A673 (cell line): ENCODE results near the gene ULBP3. TPM values are rescaled to one million over a fixed set of nuclear protein-coding genes. Genes with fewer than 3 reads are reported as not detected.

Experiments used
- BruUV-seq: library from RNA; stranded (reverse); fragments of 400-500 nt; replicated peaks from 2 replicates; lab custom pipeline; 2021; lab: Mats Ljungman, UMichigan
- CTCF ChIA-PET: fragments of 300-600 bp; sonication (Branson Sonifier 250); formaldehyde crosslinking; loops from one replicate; lab custom pipeline; 2022; ENCODE audit warnings: antibody characterized with exemption; lab: Charles Lee
- POLR2A ChIA-PET: fragments of 300-600 bp; sonication (Branson Sonifier 250); formaldehyde crosslinking; loops from one replicate; lab custom pipeline; 2022; ENCODE audit warnings: antibody characterized with exemption; ENCODE audit not compliant: low non-redundant PET; lab: Charles Lee
- DNase-seq: peaks from one replicate; pipeline ENCODE4 v3.0.0-alpha.2; 2015; ENCODE audit warnings: low spot score
- H3K27ac ChIP-seq: fragments of 200-600 bp; sonication (generic); 2 replicates; pipeline ENCODE4 v1.5.1; 2016; ENCODE audit warnings: mixed run types, low read depth, mild to moderate bottlenecking, mixed read lengths, antibody characterized with exemption, low read length; ENCODE audit not compliant: poor library complexity, severe bottlenecking
- H3K27me3 ChIP-seq: fragments of 200-600 bp; sonication (generic); replicated peaks from 2 replicates; pipeline ENCODE4 v1.6.1; 2017; ENCODE audit warnings: mixed run types, low read depth, mild to moderate bottlenecking, mixed read lengths, antibody characterized with exemption, low read length; ENCODE audit not compliant: insufficient read depth, poor library complexity
- H3K36me3 ChIP-seq: fragments of 200-600 bp; sonication (generic); 2 replicates; pipeline ENCODE4 v1.6.1; 2016; ENCODE audit warnings: mixed run types, mild to moderate bottlenecking, mixed read lengths, antibody characterized with exemption, low read length; ENCODE audit not compliant: insufficient read depth, poor library complexity, severe bottlenecking
- H3K4me1 ChIP-seq: fragments of 200-600 bp; sonication (generic); 2 replicates; pipeline ENCODE4 v1.6.1; 2017; ENCODE audit warnings: mixed run types, mild to moderate bottlenecking, mixed read lengths, antibody characterized with exemption, low read length; ENCODE audit not compliant: insufficient read depth, poor library complexity, severe bottlenecking
- H3K4me3 ChIP-seq: fragments of 200-600 bp; sonication (generic); 2 replicates; pipeline ENCODE4 v1.5.1; 2016; ENCODE audit warnings: low read depth, mixed run types, mild to moderate bottlenecking, mixed read lengths, low read length; ENCODE audit not compliant: poor library complexity, severe bottlenecking
- H3K9me3 ChIP-seq: fragments of 200-600 bp; sonication (generic); 2 replicates; pipeline ENCODE4 v1.6.1; 2016; ENCODE audit warnings: mixed run types, low read depth, mild to moderate bottlenecking, mixed read lengths, antibody characterized with exemption, low read length; ENCODE audit not compliant: poor library complexity, severe bottlenecking
- EZH2 ChIP-seq: fragments of 200-600 bp; sonication (generic); IDR thresholded peaks from 2 replicates; pipeline ENCODE4 v1.6.1; 2017; ENCODE audit warnings: borderline replicate concordance, low read depth, mild to moderate bottlenecking, mixed read lengths, antibody characterized with exemption, low read length; ENCODE audit not compliant: poor library complexity, severe bottlenecking
- intact Hi-C: fragments of 100-400 bp; cut with micrococcal nuclease; formaldehyde crosslinking; loops from one replicate; pipeline ENCODE4 v1.10.0; 2022; ENCODE audit not compliant: unreplicated experiment
- total RNA-seq: library from RNA; stranded (reverse); gene quantifications from 2 replicates; pipeline ENCODE4 v1.2.3, GENCODE V29; 2021
- TF ChIP-seq, protein P1 (sequence below): fragments of 300-800, 200-600 bp; sonication (generic); conservative IDR thresholded peaks from 2 replicates; pipeline ENCODE4 v1.5.1; 2017; ENCODE audit warnings: low read depth, mild to moderate bottlenecking, antibody characterized with exemption, low read length, moderate library complexity, mixed read lengths

The ULBP3 gene
- total RNA-seq, 1 experiment from 2014 or later = 1.6 TPM

DNA sequence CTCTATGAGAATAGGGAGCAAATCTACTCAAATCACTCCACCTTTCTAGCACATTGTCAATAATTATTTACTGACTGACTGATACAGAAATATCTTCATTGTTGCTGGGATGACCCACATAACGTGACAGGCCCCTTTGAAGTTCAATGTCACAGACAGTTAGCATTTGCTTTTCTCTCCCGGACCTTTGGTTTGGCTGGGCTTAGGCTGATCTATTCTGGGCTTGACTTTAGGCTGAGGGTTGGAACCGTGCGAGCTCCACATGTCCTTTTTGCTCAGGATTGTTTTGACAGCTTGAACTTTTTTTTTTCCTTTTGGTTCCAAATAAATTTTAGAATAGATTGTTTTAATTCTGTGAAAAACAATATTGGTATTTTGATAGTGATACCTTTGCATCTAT, 12.0 kb downstream of the ULBP3 start:
- intact Hi-C loops = no loop called here
- POLR2A ChIA-PET = interaction anchor here (0.5 kb wide), 1 partner anchor 18 kb away, joined by 3 read pairs; no protein-coding TSS in a partner anchor
- Histone ChIP-seq H3K27me3 (peaks cover 85% of the 10 kb centered on the region), H3K4me3 (no peak overlapping the region), H3K9me3 (no peaks in the 10 kb centered on the region), H3K27ac (no peak overlapping the region), H3K4me1 (no peaks in the 10 kb centered on the region), H3K36me3 (no peaks in the 10 kb centered on the region)
- CTCF ChIA-PET = interaction anchor here (0.7 kb wide), 1 partner anchor 338 kb away, joined by 3 read pairs; no protein-coding TSS in a partner anchor
- no TSS peak for BruUV-seq
- no peak for DNase-seq
- TF ChIP-seq, protein P1, sequence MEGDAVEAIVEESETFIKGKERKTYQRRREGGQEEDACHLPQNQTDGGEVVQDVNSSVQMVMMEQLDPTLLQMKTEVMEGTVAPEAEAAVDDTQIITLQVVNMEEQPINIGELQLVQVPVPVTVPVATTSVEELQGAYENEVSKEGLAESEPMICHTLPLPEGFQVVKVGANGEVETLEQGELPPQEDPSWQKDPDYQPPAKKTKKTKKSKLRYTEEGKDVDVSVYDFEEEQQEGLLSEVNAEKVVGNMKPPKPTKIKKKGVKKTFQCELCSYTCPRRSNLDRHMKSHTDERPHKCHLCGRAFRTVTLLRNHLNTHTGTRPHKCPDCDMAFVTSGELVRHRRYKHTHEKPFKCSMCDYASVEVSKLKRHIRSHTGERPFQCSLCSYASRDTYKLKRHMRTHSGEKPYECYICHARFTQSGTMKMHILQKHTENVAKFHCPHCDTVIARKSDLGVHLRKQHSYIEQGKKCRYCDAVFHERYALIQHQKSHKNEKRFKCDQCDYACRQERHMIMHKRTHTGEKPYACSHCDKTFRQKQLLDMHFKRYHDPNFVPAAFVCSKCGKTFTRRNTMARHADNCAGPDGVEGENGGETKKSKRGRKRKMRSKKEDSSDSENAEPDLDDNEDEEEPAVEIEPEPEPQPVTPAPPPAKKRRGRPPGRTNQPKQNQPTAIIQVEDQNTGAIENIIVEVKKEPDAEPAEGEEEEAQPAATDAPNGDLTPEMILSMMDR = no peak
- TF ChIP-seq EZH2 = no peak

DNA sequence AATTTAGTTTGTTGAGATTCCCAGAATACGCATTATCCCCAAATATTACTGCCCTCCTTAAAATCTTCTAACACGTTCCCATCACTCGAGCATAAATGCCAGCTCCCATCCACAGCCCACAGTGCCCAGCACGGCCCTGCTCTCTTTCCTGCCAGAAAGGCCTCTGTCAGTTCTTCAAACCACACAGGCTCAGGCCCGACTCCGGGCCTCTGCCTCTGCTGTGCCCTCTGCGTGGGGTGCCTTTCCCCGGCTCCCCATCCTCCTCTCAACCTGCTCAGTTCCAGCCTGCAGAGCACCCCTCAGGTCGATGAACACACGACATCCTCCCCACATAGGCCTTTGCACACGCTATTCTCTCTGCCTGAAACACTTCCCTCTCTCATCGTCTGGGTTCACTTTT, 12.8 kb downstream of the ULBP3 start:
- intact Hi-C loops = no loop called here
- BruUV-seq = no TSS peak
- Histone ChIP-seq H3K27ac (no peak overlapping the region), H3K36me3 (no peaks in the 10 kb centered on the region), H3K4me1 (no peaks in the 10 kb centered on the region), H3K27me3 (peaks cover 93% of the 10 kb centered on the region), H3K4me3 (no peak overlapping the region), H3K9me3 (no peaks in the 10 kb centered on the region)
- no peak for DNase-seq
- TF ChIP-seq, protein P1 = no peak
- TF ChIP-seq EZH2 = no peak
- POLR2A ChIA-PET = no interaction called here
- CTCF ChIA-PET = interaction anchor here (0.6 kb wide), 1 partner anchor 210 kb away, joined by 3 read pairs; no protein-coding TSS in a partner anchor

DNA sequence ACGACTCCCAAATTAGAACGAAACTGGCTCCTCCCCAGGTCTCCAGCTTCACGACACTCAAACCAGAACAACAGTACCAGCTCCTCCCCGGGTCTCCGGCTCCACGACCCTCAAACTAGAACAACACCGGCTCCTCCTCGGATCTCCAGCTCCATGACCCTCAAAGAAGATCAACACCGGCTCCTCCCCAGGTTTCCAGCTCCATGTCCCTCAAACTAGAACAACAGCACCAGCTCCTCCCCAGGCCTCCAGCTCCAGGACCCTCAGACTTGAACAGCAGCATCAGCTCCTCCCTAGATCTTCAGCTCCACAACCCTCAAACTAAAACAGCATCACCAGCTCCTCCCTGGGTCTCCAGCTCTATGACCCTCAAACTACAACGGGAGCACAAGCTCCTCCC, 13.8 kb downstream of the ULBP3 start:
- BruUV-seq = no TSS peak
- no peaks in the 10 kb centered on the region for H3K9me3 ChIP-seq
- TF ChIP-seq, protein P1 = no peak
- no peak for TF ChIP-seq EZH2
- no peak overlapping the region for H3K4me3 ChIP-seq
- no peak for DNase-seq
- H3K4me1 ChIP-seq = no peaks in the 10 kb centered on the region
- H3K36me3 ChIP-seq = no peaks in the 10 kb centered on the region
- ChIA-PET CTCF (interaction anchor here (0.6 to 1.1 kb wide), 2 partner anchors 12 to 26 kb away, joined by 3 to 4 read pairs; no protein-coding TSS in a partner anchor), POLR2A (interaction anchor here (0.6 to 0.7 kb wide), 2 partner anchors 341 to 582 kb away, joined by 8 to 14 read pairs; no protein-coding TSS in a partner anchor)
- intact Hi-C loops = no loop called here
- peaks cover 86% of the 10 kb centered on the region for H3K27me3 ChIP-seq
- H3K27ac ChIP-seq = no peak overlapping the region
